Hepatocyte (in vitro differentiated cells): ENCODE data around the gene ARMC2.

Experiments
- CTCF ChIP-seq: fragments of 200-600 bp; sonication (generic); IDR thresholded peaks from 2 replicates; pipeline ENCODE4 v1.5.1; 2016; ENCODE audit warnings: antibody characterized with exemption, mild to moderate bottlenecking; ENCODE audit not compliant: poor library complexity
- EZH2 ChIP-seq: fragments of 200-600 bp; sonication (generic); IDR thresholded peaks from 2 replicates; pipeline ENCODE4 v1.6.1; 2016; ENCODE audit warnings: antibody characterized with exemption, mild to moderate bottlenecking, borderline replicate concordance
- EZH2phosphoT487 ChIP-seq: fragments of 200-600 bp; sonication (generic); IDR thresholded peaks from one replicate; pipeline ENCODE4 v1.6.1; 2018; ENCODE audit warnings: antibody characterized with exemption, mild to moderate bottlenecking, low read depth, moderate library complexity; ENCODE audit not compliant: unreplicated experiment, severe bottlenecking

GRCh38 chr6:108810057-108810643, 38.1 kb upstream of the ARMC2 start:
- TF ChIP-seq CTCF (no peak), EZH2phosphoT487 (no peak), EZH2 (no peak)
